Measurements from ENCODE around the gene ACOX1.

ACOX1 gene

DNA sequence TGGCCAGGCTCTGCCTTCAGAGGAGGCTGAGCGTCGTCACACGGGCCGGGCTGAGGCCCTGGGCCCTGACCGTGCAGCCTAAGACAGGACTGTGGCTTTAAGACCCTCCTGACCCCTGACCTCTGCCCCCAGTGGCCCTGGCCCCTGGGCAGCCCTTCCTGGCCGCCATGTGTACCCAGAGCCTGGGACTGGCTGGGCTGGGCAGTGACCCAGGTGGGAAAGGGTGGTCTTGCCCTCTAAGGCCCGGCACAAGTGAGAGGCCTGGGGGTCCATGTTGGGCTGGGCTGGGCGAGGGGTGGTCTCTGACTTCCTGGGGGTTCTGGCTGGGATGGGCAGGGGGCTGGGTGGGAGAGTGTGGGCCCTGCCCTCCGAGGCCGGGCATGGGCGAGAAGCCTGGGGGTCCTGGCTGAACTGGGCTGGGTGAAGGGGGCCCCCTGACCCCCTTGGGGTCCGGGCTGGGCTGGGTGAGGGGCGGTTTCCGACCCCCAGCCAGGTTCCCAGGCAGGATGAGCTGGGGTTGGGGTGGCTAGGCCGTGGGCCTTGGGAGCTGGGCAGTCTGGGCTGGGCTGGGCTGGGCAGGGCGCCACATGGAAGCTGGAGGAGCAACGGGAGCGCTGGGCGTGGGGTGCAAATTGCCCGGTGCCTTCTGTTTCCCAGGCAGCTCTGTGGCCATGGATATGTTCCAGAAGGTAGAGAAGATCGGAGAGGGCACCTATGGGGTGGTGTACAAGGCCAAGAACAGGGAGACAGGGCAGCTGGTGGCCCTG lies 22.0 kb upstream of the ACOX1 start, which contains the start of gene CDK3:
Gene CDK3, plus strand, starts transcription at position 101 of the 767 bp plus-strand sequence. Its CDS starts 571 bp downstream, at position 672.
- peak; percentile 2 for ATAC-seq
- H3K27ac Mint-ChIP-seq = peak within 1 kb of the TSS; percentile 63

GRCh38 chr17:76000016-76000754 lies 21.2 kb upstream of the ACOX1 start:
- no peak overlapping the region for H3K4me3 Mint-ChIP-seq
- no peak overlapping the region for H3K27ac Mint-ChIP-seq
- peaks cover 18% of the 10 kb centered on the region for H3K4me1 Mint-ChIP-seq
- DNase-seq (ENCODE audit: low spot score in 2 of 2) (peak; percentile 60 to 86), ATAC-seq (peak; percentile 72)
- peaks cover 16% of the 10 kb centered on the region for H3K36me3 Mint-ChIP-seq
- H3K9me3 Mint-ChIP-seq = no peaks in the 10 kb centered on the region

More for the DNA sequence above, 22.0 kb upstream of the ACOX1 start, which contains the start of gene CDK3:
- DNase-seq (ENCODE audit: low spot score in 2 of 2) = no peak
- Mint-ChIP-seq H3K9me3 (no peaks in the 10 kb centered on the region), H3K36me3 (peaks cover 16% of the 10 kb centered on the region), H3K4me3 (no peak within 1 kb of the TSS), H3K4me1 (peaks cover 26% of the 10 kb centered on the region)

DNA sequence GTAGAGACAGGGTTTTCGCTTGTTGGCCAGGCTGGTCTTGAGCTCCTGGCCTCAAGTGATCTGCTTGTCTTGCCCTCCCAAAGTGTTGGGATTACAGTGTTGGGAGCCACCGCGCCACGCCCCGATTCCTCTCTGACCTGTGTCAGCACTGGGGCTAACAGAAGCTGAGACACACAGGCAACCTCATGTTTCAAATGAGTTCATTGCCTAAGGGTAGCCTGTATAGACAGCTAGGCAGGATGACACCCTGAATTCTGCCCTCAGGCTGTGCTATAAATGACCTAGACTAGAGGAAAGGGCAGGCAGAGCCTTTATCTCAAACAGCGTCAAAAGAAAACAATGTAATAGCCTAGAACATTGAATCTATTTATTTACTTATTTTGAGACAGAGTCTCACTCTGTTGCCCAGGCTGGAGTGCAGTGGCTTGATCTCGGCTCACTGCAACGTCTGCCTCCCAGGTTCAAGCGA lies 19.4 kb upstream of the ACOX1 start:
- DNase-seq (ENCODE audit: low spot score in 2 of 2) (no peak), ATAC-seq (no peak)
- Mint-ChIP-seq H3K4me1 (peaks cover 18% of the 10 kb centered on the region), H3K9me3 (no peaks in the 10 kb centered on the region), H3K36me3 (peaks cover 24% of the 10 kb centered on the region), H3K27ac (peak overlapping the region; percentile 95), H3K4me3 (no peak overlapping the region)

DNA sequence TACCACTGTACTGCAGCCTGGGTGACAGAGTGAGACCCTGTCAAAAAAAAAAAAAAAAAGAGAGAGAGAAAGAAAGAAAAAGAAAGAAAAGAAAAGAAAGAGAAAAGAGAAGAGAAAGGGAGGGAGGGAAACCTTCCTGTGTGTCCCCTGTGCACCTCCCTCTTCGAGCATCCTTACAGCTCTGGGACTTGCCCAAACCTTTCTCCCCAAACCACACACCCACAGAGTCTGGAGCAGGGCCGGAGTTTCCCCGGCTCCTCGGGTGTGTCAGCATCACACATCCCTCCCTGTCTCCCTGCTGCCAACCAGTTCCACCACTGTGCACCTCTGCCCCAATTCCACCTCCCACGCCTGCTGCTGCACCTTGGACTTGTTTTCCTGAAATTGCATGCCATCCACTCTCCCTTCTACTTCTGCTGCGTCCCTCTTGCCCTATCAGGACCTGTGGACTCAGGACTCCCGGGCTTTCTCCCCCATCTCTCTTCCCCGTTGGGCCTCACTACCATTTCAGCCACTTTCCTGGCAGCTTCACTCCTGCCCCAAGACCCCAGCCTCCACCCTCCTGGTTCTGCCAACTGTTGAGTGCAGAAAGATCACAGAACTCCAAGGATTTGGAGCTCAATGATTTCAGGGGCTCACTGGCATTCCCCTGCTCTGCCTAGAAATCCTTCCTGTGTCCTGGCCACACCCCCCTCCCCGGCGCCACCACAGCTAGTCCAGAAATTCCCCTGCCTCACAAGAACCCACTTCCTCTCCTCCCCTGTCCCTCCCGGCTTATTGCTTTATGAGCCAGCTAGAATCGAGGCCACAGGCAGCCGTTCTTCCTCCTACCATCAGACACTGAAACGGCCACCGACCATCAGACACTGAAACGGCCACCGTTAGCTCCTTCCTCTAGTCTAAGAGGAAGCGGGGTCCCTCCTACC lies 18.0 kb upstream of the ACOX1 start:
- Mint-ChIP-seq H3K9me3 (no peaks in the 10 kb centered on the region), H3K27ac (peak overlapping the region; percentile 95), H3K36me3 (peaks cover 39% of the 10 kb centered on the region), H3K4me3 (peak overlapping the region; percentile 65), H3K4me1 (peaks cover 18% of the 10 kb centered on the region)
- DNase-seq (ENCODE audit: low spot score in 2 of 2) (peak in 1 of 2 donors; percentile 61), ATAC-seq (peak; percentile 72)

DNA sequence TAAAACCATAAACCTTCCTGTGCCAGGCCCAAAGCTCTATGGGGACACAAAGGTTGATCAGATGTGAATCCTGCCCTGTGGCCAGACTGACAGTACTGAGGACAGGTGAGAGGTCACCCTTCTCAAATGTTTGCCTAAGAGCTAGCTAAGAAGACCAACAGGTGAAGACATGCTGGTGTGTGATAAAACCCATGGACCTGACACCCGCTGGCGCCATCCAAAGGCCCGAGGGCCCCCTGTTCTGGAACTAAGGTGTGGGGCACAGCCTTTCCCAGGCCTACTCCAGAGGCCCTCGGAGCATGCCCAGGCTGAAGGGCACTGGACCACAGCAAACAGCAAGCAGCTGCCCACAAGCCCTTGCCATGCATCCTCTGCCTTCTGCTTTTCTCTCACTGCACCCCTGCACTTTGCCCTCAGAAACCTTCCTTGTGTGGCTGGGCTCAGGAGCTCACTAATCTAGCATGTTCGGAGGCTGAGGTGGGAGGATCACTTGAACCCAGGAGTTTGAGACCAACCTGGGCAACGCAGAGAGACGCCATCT lies 16.5 kb upstream of the ACOX1 start:
- H3K9me3 Mint-ChIP-seq = no peaks in the 10 kb centered on the region
- H3K4me1 Mint-ChIP-seq = peaks cover 18% of the 10 kb centered on the region
- H3K4me3 Mint-ChIP-seq = no peak overlapping the region
- ATAC-seq = no peak
- H3K27ac Mint-ChIP-seq = peak overlapping the region; percentile 63
- DNase-seq (ENCODE audit: low spot score in 2 of 2) = no peak
- peaks cover 54% of the 10 kb centered on the region for H3K36me3 Mint-ChIP-seq

GRCh38 chr17:75994802-75995370 lies 15.9 kb upstream of the ACOX1 start:
- ATAC-seq (no peak), DNase-seq (ENCODE audit: low spot score in 2 of 2) (no peak)
- no peaks in the 10 kb centered on the region for H3K9me3 Mint-ChIP-seq
- H3K4me3 Mint-ChIP-seq = no peak overlapping the region
- peak overlapping the region; percentile 63 for H3K27ac Mint-ChIP-seq
- peaks cover 18% of the 10 kb centered on the region for H3K4me1 Mint-ChIP-seq
- H3K36me3 Mint-ChIP-seq = peaks cover 59% of the 10 kb centered on the region

DNA sequence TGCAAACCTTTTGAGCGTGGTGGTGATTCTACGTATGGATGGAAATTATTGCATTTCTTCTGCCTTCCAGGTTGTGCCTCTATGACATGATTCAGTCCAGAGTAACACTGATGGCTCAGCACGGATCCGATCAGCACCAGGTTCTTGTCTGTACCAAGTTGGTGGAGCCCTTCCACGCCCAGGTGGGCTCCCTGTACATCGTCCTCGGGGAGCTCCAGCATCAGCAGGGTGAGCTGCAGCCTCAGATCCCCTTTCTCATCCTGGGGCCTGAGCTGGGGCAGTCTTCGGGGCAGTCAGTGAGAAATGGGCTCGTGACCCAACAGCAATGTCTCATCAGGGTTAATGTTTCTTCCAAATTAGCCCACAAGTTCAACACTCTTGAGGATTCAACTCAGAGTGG lies 12.4 kb upstream of the ACOX1 start:
- H3K4me3 Mint-ChIP-seq = no peak overlapping the region
- peaks cover 61% of the 10 kb centered on the region for H3K36me3 Mint-ChIP-seq
- H3K9me3 Mint-ChIP-seq = no peaks in the 10 kb centered on the region
- no peak for ATAC-seq
- H3K27ac Mint-ChIP-seq = no peak overlapping the region
- H3K4me1 Mint-ChIP-seq = peaks cover 2% of the 10 kb centered on the region
- no peak for DNase-seq (ENCODE audit: low spot score in 2 of 2)

- H3K4me3 Mint-ChIP-seq = no peak overlapping the region
- peak overlapping the region; percentile 34 for H3K27ac Mint-ChIP-seq
- H3K36me3 Mint-ChIP-seq = peaks cover 29% of the 10 kb centered on the region
- no peaks in the 10 kb centered on the region for H3K9me3 Mint-ChIP-seq
- DNase-seq (ENCODE audit: low spot score in 2 of 2) (no peak), ATAC-seq (no peak)
- H3K4me1 Mint-ChIP-seq = no peaks in the 10 kb centered on the region
These were observed 8.1 kb upstream of the ACOX1 start for GRCh38 chr17:75987041-75987440.

DNA sequence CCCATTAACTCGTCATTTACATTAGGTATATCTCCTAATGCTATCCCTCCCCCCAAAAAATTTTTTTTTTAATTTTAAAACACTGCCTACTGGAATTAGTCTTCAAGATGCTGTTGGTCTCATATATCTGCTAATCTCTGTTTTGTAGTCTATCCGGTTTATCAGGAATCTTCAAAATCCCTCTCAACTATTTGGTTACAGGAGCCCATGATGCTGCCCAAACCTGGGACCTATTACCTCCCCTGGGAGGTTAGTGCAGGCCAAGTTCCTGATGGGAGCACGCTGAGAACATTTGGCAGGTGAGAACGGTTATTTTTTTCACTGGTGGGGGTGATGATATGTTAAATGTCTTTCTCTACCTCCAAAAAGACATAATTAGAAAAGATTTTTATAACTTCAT lies 7.0 kb upstream of the ACOX1 start:
- Mint-ChIP-seq H3K27ac (no peak overlapping the region), H3K4me3 (no peak overlapping the region), H3K4me1 (peaks cover 1% of the 10 kb centered on the region), H3K9me3 (no peaks in the 10 kb centered on the region), H3K36me3 (peaks cover 19% of the 10 kb centered on the region)
- ATAC-seq (no peak), DNase-seq (ENCODE audit: low spot score in 2 of 2) (no peak)

DNA sequence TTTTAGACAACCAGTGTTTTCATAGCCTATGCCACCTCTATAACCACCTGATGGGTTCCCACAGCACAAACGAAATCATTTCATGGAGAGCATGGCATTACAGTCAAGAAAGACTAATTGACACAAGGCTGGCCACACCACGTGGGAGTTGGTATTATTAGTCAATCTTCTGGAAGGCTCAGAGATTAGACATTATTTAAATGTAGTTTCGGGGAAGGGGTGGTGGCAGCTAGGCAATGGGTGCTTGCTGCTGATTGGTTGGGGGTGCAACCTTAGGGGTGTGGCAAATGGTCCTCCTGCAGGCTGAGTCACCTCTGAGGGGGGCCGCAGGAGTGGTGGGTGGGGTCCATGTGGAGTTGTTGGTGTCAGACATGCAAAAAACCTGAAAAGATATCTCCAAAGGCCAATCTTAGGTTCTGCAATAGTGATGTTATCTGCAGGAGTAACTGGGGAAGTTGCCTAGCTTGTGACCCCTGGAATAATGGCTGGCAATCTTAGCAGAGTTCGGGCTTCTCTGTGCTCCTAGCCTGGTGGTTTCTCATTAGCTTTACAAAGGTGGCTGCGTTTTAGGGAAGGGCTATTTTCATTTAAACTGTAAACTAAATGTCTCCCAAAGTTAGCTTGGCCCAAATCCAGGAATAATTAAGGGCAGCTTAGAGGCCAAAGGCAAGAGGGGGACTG lies 4.7 kb upstream of the ACOX1 start:
- Mint-ChIP-seq H3K9me3 (no peaks in the 10 kb centered on the region), H3K4me1 (peaks cover 15% of the 10 kb centered on the region), H3K4me3 (no peak overlapping the region), H3K36me3 (peaks cover 16% of the 10 kb centered on the region), H3K27ac (no peak overlapping the region)
- ATAC-seq (no peak), DNase-seq (ENCODE audit: low spot score in 2 of 2) (no peak)

DNA sequence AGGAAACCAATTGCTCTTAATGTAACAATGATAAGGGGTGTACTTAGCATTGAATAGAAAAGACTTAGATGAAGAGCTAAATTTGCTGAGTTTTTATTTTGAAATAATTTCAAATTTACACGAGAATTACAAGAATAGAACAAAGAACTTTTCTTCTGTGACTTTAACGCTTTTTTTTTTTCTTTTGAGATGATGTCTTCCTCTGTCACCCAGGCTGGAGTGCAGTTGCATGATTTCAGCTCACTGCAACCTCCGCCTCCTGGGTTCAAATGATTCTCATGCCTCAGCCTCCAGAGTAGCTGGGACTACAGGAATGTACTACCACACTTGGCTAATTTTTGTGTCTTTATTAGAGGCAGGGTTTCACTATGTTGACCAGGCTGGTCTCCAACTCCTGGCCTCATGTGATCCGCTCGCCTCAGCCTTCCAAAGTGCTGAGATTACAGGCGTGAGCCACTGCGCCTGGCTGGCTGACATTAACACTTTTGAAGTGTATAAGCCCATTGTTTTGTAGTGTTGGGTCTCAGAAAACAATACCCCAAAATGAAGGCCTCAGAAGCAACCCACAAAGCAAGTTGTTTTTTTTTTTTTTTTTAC lies 2.2 kb upstream of the ACOX1 start:
- no peak for DNase-seq (ENCODE audit: low spot score in 2 of 2)
- no peak for ATAC-seq
- peaks cover 24% of the 10 kb centered on the region for H3K4me1 Mint-ChIP-seq

GRCh38 chr17:75980188-75981018 lies 1.4 kb upstream of the ACOX1 start:
- Mint-ChIP-seq H3K4me3 (peak overlapping the region; percentile 96), H3K9me3 (no peaks in the 10 kb centered on the region), H3K4me1 (peaks cover 31% of the 10 kb centered on the region), H3K27ac (peak overlapping the region; percentile 100), H3K36me3 (peaks cover 25% of the 10 kb centered on the region)
- ATAC-seq = no peak
- no peak for DNase-seq (ENCODE audit: low spot score in 2 of 2)

More for the DNA sequence above, 2.2 kb upstream of the ACOX1 start:
- peak overlapping the region; percentile 100 for H3K27ac Mint-ChIP-seq
- peaks cover 19% of the 10 kb centered on the region for H3K36me3 Mint-ChIP-seq
- H3K4me3 Mint-ChIP-seq = peak overlapping the region; percentile 96
- no peaks in the 10 kb centered on the region for H3K9me3 Mint-ChIP-seq

DNA sequence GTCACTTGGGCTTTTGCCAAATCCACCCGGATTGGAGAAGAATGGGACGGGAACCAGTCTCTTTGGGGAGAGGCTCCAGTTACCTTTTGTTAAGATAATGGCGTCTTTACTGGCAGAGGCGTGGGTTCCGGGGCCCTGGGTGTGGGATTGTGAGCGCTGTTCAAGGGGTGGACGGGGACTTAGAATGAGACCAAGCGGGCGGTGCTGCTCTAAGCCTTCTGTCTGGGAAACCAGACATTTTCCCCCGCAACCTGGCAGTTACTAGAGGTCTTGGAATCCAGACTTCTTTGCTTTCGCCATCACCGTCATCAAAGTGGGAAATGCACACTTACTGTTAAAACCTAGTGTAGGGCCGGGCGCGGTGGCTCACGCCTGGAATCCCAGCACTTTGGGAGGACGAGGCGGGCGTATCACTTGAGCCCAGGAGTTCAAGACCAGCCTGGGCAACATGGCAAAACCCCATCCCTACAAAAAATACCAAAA lies 780 bp upstream of the ACOX1 start:
- no peak for DNase-seq (ENCODE audit: low spot score in 2 of 2)
- H3K36me3 Mint-ChIP-seq = peaks cover 31% of the 10 kb centered on the region
- no peaks in the 10 kb centered on the region for H3K9me3 Mint-ChIP-seq
- ATAC-seq = peak; percentile 53
- peak overlapping the region; percentile 100 for H3K27ac Mint-ChIP-seq
- peak overlapping the region; percentile 96 for H3K4me3 Mint-ChIP-seq
- H3K4me1 Mint-ChIP-seq = peaks cover 32% of the 10 kb centered on the region
